Duodenal mucosa (tissue), 2 donors: Measurements from ENCODE around the gene KCNMA1.

Experiments used
- H3K27ac ChIP-seq: one replicate; pipeline ENCODE4 v1.7.0; 2013; ENCODE audit warnings: low read depth, low read length
- H3K27me3 ChIP-seq, 2 donors: one replicate each; pipeline ENCODE4 v1.7.0; 2013; ENCODE audit warnings: low read length in 2 of 2, control low read depth in 1 of 2; ENCODE audit not compliant: insufficient read depth in 2 of 2, control insufficient read depth in 1 of 2
- H3K36me3 ChIP-seq, 2 donors: one replicate each; pipeline ENCODE4 v1.7.0; 2013; ENCODE audit warnings: low read length in 2 of 2, control low read depth in 1 of 2; ENCODE audit not compliant: insufficient read depth in 2 of 2, control insufficient read depth in 1 of 2
- H3K4me1 ChIP-seq, 2 donors: one replicate each; pipeline ENCODE4 v1.7.0; 2013; ENCODE audit warnings: low read length in 2 of 2, control low read depth in 1 of 2; ENCODE audit not compliant: insufficient read depth in 2 of 2, control insufficient read depth in 1 of 2
- H3K4me3 ChIP-seq, 2 donors: one replicate each; pipeline ENCODE4 v1.7.0; 2013; ENCODE audit warnings: low read length in 2 of 2, low read depth in 1 of 2
- H3K9ac ChIP-seq, 2 donors: one replicate each; pipeline ENCODE4 v1.7.0; 2013; ENCODE audit warnings: low read length in 2 of 2, low read depth in 1 of 2
- H3K9me3 ChIP-seq, 2 donors: one replicate each; pipeline ENCODE4 v1.7.0; 2013; ENCODE audit warnings: low read length in 2 of 2, control low read depth in 1 of 2; ENCODE audit not compliant: control insufficient read depth in 1 of 2

Gene KCNMA1

DNA sequence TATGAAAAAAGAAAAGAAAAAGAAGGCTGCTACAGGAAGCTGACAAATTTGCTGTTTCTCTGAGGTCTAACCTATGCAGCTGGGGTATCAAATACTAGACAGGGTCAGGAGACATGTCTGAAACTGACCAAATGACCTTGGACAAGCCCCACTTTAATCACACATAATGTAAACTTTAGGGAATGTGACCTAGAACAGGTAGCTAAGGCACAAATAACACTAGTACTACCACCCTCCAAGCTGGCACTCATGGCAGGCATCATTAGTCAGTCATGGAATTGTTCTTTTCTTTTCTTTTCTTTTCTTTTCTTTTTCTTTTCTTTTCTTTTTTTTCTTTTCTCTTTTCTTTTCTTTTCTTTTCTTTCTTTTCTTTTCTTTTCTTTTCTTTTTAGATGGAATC, 250.4 kb downstream of the KCNMA1 start:
- Histone ChIP-seq H3K36me3 (no peaks in the 10 kb centered on the region), H3K4me3 (no peak overlapping the region), H3K4me1 (no peaks in the 10 kb centered on the region), H3K9me3 (no peaks in the 10 kb centered on the region), H3K27ac (no peak overlapping the region), H3K9ac (no peak overlapping the region), H3K27me3 (peaks cover 2 to 5% of the 10 kb centered on the region in 2 donors)

DNA sequence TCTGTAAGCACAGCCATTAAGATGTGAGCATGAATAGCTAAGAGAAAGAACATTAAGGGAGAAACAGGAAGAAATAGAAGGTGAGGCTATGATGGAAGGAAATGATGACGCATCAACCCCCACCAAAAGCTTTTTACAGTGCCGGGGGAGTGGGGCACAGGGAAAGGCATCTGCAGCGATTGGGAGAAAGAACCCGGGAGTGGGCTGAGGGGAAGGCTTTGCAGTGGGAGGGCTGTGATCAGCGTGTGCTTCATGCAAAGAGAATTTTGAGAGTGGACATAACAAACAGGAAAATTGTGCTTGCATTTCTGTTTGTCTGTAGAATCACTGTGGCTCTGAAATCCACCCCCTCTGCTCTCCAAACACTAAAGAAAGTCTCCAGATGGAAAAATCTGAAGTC, 250.8 kb downstream of the KCNMA1 start:
- Histone ChIP-seq H3K27me3 (peaks cover 2 to 5% of the 10 kb centered on the region in 2 donors), H3K9me3 (no peaks in the 10 kb centered on the region), H3K4me3 (no peak overlapping the region), H3K36me3 (no peaks in the 10 kb centered on the region), H3K27ac (no peak overlapping the region), H3K9ac (no peak overlapping the region), H3K4me1 (no peaks in the 10 kb centered on the region)

DNA sequence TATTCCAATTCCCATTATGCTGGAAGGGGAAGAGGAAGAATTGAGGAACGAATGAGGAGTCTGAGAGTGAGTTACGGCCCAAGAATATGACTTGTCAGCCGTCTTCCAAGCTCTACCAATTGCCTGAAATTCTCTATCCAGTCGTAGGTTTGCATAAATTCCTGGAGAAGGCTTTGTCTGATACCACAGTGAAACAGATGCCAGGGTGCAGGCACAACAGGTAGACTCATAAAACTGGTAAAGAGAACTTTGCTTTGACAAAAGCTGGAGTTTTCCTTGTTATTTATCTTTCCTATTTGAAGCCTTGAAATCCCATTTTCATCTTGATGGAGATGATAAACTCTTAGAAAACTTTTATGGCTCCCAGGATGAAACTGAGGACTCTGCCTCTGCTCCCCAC, 251.2 kb downstream of the KCNMA1 start:
- H3K27me3 ChIP-seq: peaks cover 2 to 5% of the 10 kb centered on the region in 2 donors
- no peak overlapping the region for H3K27ac ChIP-seq
- no peaks in the 10 kb centered on the region for H3K9me3 ChIP-seq
- no peak overlapping the region for H3K9ac ChIP-seq
- no peaks in the 10 kb centered on the region for H3K4me1 ChIP-seq
- no peak overlapping the region for H3K4me3 ChIP-seq
- H3K36me3 ChIP-seq: no peaks in the 10 kb centered on the region

DNA sequence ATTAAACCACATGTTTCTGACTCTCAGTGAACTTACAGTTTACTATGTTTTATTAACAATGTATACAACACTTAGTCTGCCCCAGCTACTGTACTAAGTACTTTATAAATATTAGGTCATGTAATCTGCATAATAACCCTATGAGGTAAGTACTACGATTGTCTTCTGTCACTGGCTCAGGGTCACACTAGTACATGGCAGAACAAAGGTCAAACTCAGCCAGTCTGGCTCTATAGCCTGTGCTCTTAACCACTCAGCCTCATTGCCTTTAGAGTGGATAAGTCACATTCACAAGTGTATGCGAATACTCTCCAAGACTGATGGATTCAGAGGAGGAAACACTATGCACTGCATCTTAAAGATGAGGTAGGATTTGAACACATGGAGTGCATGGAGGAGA, 252.3 kb downstream of the KCNMA1 start:
- no peak overlapping the region for H3K9ac ChIP-seq
- no peaks in the 10 kb centered on the region for H3K4me1 ChIP-seq
- H3K27ac ChIP-seq: no peak overlapping the region

DNA sequence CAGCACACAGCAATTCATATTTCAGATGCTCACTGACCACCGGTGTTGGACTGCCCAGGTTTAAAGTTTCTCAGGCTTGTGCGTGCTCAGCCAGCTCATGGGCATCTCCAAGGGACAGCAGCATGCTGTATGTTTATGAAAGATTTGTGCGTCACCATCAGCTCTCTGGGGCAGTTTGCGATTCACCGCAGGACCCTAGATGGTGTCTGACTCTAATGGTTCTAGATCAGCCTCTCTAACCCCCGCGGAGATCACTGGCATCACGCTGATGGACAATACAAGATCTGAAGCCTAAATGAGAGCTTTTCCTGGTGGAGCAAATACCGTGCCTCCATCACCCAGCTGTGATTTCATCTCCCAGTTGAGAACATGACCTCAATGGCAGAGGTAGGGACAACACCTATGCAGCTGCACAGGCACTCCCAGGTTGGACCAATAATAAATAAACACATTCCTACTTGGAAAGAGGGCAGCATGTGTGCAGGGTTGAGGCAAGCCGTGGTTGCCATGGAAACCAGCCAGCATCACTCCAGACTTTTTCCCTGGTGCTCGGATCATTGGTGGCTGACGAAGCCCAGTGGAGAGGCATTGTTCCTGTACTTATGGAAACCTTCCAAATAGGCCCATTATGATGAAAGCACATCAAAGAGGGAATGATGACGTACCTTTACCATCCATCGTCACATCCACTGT, 253.6 kb downstream of the KCNMA1 start:
- Histone ChIP-seq H3K36me3 (no peaks in the 10 kb centered on the region), H3K4me3 (no peak overlapping the region), H3K9me3 (no peaks in the 10 kb centered on the region), H3K27ac (no peak overlapping the region), H3K4me1 (no peaks in the 10 kb centered on the region), H3K27me3 (peaks cover 4 to 11% of the 10 kb centered on the region in 2 donors), H3K9ac (no peak overlapping the region)

More for the DNA sequence above, 252.3 kb downstream of the KCNMA1 start:
- Histone ChIP-seq H3K27me3 (peaks cover 4 to 8% of the 10 kb centered on the region in 2 donors), H3K36me3 (no peaks in the 10 kb centered on the region), H3K9me3 (no peaks in the 10 kb centered on the region), H3K4me3 (no peak overlapping the region)

DNA sequence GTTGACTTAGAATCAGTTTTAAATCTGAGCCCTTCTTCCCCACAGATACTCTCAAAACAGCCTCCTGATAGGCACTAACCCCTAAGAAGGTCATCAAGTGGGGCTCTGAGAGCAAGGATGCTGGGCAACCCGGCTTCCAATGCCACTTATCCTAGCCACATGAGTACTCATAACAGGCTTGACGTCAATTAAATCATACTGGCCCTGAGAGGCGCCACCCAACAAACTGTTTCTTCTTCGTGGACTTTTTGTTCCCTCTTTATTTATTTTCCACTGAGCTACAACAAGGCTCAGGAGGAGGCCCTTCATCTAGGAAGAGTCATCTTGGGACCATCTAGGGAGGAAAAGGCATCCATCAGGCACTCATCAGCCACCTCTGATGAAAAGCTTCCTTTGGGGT, 255.9 kb downstream of the KCNMA1 start:
- Histone ChIP-seq H3K27me3 (peaks cover 4 to 6% of the 10 kb centered on the region in 2 donors), H3K27ac (no peak overlapping the region), H3K9ac (no peak overlapping the region), H3K4me1 (no peaks in the 10 kb centered on the region), H3K9me3 (no peaks in the 10 kb centered on the region), H3K36me3 (no peaks in the 10 kb centered on the region), H3K4me3 (no peak overlapping the region)

DNA sequence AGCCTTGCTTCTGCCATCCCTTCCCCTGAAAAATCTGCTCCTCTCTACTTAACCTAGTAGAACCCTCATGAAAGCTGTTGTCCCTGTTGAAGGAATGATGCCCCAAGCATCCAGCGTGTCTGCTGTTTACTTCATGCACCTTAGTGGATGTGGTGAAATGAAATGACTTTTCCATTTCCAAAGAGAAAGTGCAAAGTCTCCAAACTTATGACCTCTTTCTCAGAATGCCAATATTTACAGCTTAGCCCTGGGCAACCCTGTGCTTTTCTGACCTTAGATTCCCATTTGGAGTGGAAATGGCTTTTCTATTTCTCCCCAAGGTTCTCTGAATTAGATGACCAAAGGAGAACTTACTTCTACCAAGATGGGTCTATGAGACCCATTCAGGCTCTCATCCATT, 256.9 kb downstream of the KCNMA1 start:
- Histone ChIP-seq H3K4me1 (no peaks in the 10 kb centered on the region), H3K4me3 (no peak overlapping the region), H3K9me3 (no peaks in the 10 kb centered on the region), H3K9ac (no peak overlapping the region), H3K27me3 (peaks cover 4 to 6% of the 10 kb centered on the region in 2 donors), H3K36me3 (no peaks in the 10 kb centered on the region), H3K27ac (no peak overlapping the region)

DNA sequence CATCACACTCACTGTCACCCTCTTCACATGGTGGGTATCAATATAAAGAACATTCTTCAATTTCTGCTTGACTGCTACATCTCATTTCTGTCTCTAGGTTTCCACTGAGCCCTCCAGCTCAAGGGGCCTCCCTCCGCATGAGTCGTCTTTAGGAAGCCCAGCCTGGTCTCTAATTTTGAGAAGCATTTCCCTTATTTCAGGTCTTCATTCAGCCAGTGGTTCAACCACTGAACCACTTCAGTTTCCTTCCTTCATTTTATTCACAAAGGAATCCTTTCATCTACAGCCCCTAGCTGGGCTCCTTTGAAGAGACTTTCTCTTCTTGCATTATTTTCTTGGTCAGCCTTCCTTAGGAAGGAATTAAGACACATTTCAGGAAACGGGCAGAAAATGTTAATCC, 257.4 kb downstream of the KCNMA1 start:
- no peak overlapping the region for H3K4me3 ChIP-seq
- H3K9me3 ChIP-seq: no peaks in the 10 kb centered on the region
- H3K4me1 ChIP-seq: no peaks in the 10 kb centered on the region
- H3K36me3 ChIP-seq: no peaks in the 10 kb centered on the region
- peaks cover 4 to 6% of the 10 kb centered on the region in 2 donors for H3K27me3 ChIP-seq
- no peak overlapping the region for H3K27ac ChIP-seq
- H3K9ac ChIP-seq: no peak overlapping the region

DNA sequence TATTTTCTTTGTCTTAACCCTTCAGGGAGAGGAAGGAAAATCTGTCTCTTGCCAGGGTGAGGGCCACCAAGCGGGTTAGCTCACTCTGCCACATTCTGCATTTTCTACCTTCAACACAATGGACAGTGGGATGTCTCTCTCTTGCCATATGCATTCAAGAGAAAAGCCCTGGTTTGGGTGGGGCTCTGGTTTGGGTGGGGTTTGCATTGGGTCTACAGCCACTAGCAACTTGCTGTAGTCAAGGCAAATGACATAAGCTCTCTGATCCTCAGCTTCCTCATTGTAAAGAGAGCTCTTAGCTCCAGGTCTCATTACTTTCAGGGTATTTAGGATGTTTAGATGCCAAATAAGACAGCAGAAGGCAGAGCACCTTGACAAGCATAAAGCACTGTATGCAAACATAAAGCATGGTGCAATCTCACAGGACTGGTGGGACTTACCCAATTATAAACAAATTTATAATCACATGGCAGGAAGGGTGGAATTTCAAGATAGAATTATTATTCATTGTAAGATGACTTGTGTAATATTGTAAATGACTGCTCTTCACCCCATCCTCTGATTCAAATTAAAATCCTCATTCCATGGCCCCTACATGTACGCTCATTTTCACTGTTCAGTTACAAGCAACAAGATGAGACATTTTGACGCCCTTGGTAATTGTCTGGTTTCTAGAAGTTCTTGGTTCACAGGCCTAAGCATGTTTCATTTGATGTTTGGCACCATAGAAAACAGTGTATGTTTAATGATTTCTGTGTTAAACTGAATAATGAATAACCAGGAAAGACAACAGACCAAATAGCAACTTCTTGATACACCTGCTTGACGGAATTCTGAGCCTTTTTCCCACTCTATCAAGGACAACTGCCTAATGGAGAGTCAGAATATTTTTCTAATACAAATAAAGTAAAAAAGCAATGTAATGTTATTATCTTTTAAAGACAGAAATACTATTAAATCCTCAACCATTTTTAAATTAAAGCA, 258.9 kb downstream of the KCNMA1 start:
- Histone ChIP-seq H3K4me3 (no peak overlapping the region), H3K36me3 (no peaks in the 10 kb centered on the region), H3K27ac (no peak overlapping the region), H3K27me3 (peaks cover 6% of the 10 kb centered on the region in 2 donors), H3K9me3 (no peaks in the 10 kb centered on the region), H3K9ac (no peak overlapping the region), H3K4me1 (no peaks in the 10 kb centered on the region)

DNA sequence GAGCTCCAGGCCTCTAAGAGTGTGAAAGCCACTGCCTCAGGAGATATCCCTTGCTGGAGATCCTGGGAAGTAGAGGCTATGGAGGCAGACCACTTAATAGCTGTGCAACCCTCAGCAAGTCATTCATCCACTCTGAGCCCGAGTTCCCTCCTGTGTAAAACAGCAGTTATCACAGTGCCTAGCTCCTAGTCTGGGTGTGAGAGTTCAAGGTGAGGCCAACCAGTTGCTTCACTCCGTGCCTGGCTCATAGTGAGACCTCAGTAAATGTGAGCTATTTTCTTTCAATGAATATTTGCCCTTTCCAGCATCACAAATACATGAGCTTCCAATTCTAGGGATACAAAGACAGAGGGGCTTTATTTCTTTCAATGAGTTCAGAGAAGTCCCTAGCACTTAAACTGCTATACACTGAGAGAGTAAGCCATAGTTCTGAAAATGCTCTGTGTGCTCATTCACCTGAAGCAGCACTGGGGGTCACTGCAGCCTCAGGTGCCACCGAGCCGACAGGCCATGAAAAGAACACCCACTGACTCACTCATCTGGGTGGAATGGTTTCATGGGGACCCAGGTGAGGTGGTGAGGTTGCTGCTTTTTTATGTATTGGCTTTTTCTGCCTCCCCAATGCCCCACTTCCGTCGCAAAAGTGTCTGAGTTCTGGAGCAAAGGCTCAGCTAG, 259.8 kb downstream of the KCNMA1 start:
- no peak overlapping the region for H3K4me3 ChIP-seq
- H3K27ac ChIP-seq: no peak overlapping the region
- no peaks in the 10 kb centered on the region for H3K36me3 ChIP-seq
- H3K9me3 ChIP-seq: no peaks in the 10 kb centered on the region
- H3K27me3 ChIP-seq: peaks cover 6% of the 10 kb centered on the region in 2 donors
- H3K4me1 ChIP-seq: no peaks in the 10 kb centered on the region
- no peak overlapping the region for H3K9ac ChIP-seq
